Measurements from ENCODE around the gene TOP2B. TPM values are rescaled to one million over a fixed set of nuclear protein-coding genes. Genes with fewer than 3 reads are reported as not detected.

Gene TOP2B
- polyA plus RNA-seq, 1 donor (not counting 4 experiments of a cell fraction or from before 2014, with no cell fraction given): 71.8 TPM

DNA sequence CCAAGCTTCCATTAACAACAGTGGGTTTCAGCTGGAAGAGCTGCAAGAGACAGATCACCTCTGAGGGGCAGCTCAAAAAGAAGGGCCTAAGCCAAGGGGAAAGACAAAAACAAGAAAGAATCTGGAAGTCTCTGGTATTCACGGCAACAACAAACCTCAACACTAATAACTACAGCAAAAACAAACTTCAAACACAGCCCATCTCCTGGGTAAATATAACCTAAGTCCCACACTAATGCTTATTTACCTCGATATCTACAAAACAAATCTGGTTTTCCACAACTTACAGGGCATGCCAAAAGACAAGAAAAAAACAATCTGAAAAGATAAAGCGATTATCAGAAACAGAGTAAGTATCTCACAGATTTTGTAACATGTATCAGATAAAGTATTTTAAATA is 29.7 kb downstream of the TOP2B start:
- H2AFZ ChIP-seq (ENCODE audit: control insufficient read depth, low read length): no peak overlapping the region
- no peaks in the 10 kb centered on the region for H3K27me3 ChIP-seq (ENCODE audit: control insufficient read depth, extremely low read depth, insufficient read depth, low read length)
- no peak overlapping the region for H3K9ac ChIP-seq (ENCODE audit: control insufficient read depth, extremely low read depth, insufficient read depth, low read length)
- H3K9me1 ChIP-seq (ENCODE audit: control insufficient read depth, extremely low read depth, insufficient read depth, low read length): no peaks in the 10 kb centered on the region
- no peak overlapping the region for H3K27ac ChIP-seq (ENCODE audit: control insufficient read depth, insufficient read depth, low read length)
- no peaks in the 10 kb centered on the region for H3K79me2 ChIP-seq (ENCODE audit: control insufficient read depth, insufficient read depth, low read length)
- H3K9me3 ChIP-seq (ENCODE audit: control insufficient read depth, low read depth, low read length): no peaks in the 10 kb centered on the region
- FAIRE-seq: no peak
- DNase-seq (ENCODE audit: low read depth, low spot score): no peak
- H3K36me3 ChIP-seq (ENCODE audit: control insufficient read depth in 2 of 2, extremely low read depth in 1 of 2, insufficient read depth in 2 of 2, low read length in 2 of 2): peaks cover 2% of the 10 kb centered on the region in 2 experiments
- TF ChIP-seq CTCF (optimal IDR thresholded peaks at IDR 0.05 in 1 of 3, IDR thresholded peaks at IDR 0.05 in 1 of 3, conservative IDR thresholded peaks at IDR 0.05 in 1 of 3; ENCODE audit: extremely low read depth in 1 of 3, insufficient read depth in 2 of 3, low read length in 3 of 3) (no peak), EZH2 (IDR thresholded peaks at IDR 0.05; ENCODE audit: low read length) (no peak)
- H3K4me3 ChIP-seq (ENCODE audit: control insufficient read depth in 2 of 3, extremely low read depth in 1 of 3, insufficient read depth in 2 of 3, low read depth in 1 of 3, low read length in 3 of 3): no peak overlapping the region
- H4K20me1 ChIP-seq (ENCODE audit: control insufficient read depth, extremely low read depth, insufficient read depth, low read length): no peaks in the 10 kb centered on the region
- dilution Hi-C loops (cut with MboI; ENCODE audit: extremely low pct_ligation_motif_present, low sequenced_read_pairs): no loop called here
- H3K4me1 ChIP-seq (ENCODE audit: control insufficient read depth, extremely low read depth, insufficient read depth, low read length): no peaks in the 10 kb centered on the region
- H3K4me2 ChIP-seq (ENCODE audit: control insufficient read depth, extremely low read depth, insufficient read depth, low read depth, low read length): no peak overlapping the region

GRCh38 chr3:25633919-25634318 is 30.8 kb downstream of the TOP2B start:
- H3K9ac ChIP-seq (ENCODE audit: control insufficient read depth, extremely low read depth, insufficient read depth, low read length): no peak overlapping the region
- H3K4me3 ChIP-seq (ENCODE audit: control insufficient read depth in 2 of 3, extremely low read depth in 1 of 3, insufficient read depth in 2 of 3, low read depth in 1 of 3, low read length in 3 of 3): no peak overlapping the region
- dilution Hi-C loops (cut with MboI; ENCODE audit: extremely low pct_ligation_motif_present, low sequenced_read_pairs): no loop called here
- H3K79me2 ChIP-seq (ENCODE audit: control insufficient read depth, insufficient read depth, low read length): no peaks in the 10 kb centered on the region
- no peaks in the 10 kb centered on the region for H3K9me1 ChIP-seq (ENCODE audit: control insufficient read depth, extremely low read depth, insufficient read depth, low read length)
- TF ChIP-seq CTCF (optimal IDR thresholded peaks at IDR 0.05 in 1 of 3, IDR thresholded peaks at IDR 0.05 in 1 of 3, conservative IDR thresholded peaks at IDR 0.05 in 1 of 3; ENCODE audit: extremely low read depth in 1 of 3, insufficient read depth in 2 of 3, low read length in 3 of 3) (no peak), EZH2 (IDR thresholded peaks at IDR 0.05; ENCODE audit: low read length) (no peak)
- H3K4me1 ChIP-seq (ENCODE audit: control insufficient read depth, extremely low read depth, insufficient read depth, low read length): no peaks in the 10 kb centered on the region
- H2AFZ ChIP-seq (ENCODE audit: control insufficient read depth, low read length): no peak overlapping the region
- H3K27ac ChIP-seq (ENCODE audit: control insufficient read depth, insufficient read depth, low read length): no peak overlapping the region
- H4K20me1 ChIP-seq (ENCODE audit: control insufficient read depth, extremely low read depth, insufficient read depth, low read length): no peaks in the 10 kb centered on the region
- no peak overlapping the region for H3K4me2 ChIP-seq (ENCODE audit: control insufficient read depth, extremely low read depth, insufficient read depth, low read depth, low read length)
- H3K9me3 ChIP-seq (ENCODE audit: control insufficient read depth, low read depth, low read length): no peaks in the 10 kb centered on the region
- peaks cover 2% of the 10 kb centered on the region in 2 experiments for H3K36me3 ChIP-seq (ENCODE audit: control insufficient read depth in 2 of 2, extremely low read depth in 1 of 2, insufficient read depth in 2 of 2, low read length in 2 of 2)
- no peaks in the 10 kb centered on the region for H3K27me3 ChIP-seq (ENCODE audit: control insufficient read depth, extremely low read depth, insufficient read depth, low read length)
- FAIRE-seq: no peak
- DNase-seq (ENCODE audit: low read depth, low spot score): no peak
